BLaER1 (cell line): ENCODE measurements around the gene GPR39.

Experiments used
- H3K27ac ChIP-seq: shearing (Covaris generic); formaldehyde crosslinking; 2 replicates; pipeline ENCODE4 v1.8.1; 2022
- H3K27me3 ChIP-seq: shearing (Covaris generic); formaldehyde crosslinking; 2 replicates; pipeline ENCODE4 v1.8.1; 2022
- H3K36me3 ChIP-seq: shearing (Covaris generic); formaldehyde crosslinking; 2 replicates; pipeline ENCODE4 v1.8.1; 2022
- H3K4me1 ChIP-seq: shearing (Covaris generic); formaldehyde crosslinking; 2 replicates; pipeline ENCODE4 v1.8.1; 2022
- H3K4me2 ChIP-seq: shearing (Covaris generic); formaldehyde crosslinking; 2 replicates; pipeline ENCODE4 v1.8.1; 2022
- H3K4me3 ChIP-seq: shearing (Covaris generic); formaldehyde crosslinking; 2 replicates; pipeline ENCODE4 v1.8.1; 2022
- H3K9ac ChIP-seq: shearing (Covaris generic); formaldehyde crosslinking; 2 replicates; pipeline ENCODE4 v1.8.1; 2022
- H3K9me3 ChIP-seq: shearing (Covaris generic); formaldehyde crosslinking; 2 replicates; pipeline ENCODE4 v1.8.1; 2022
- H4K20me1 ChIP-seq: shearing (Covaris generic); formaldehyde crosslinking; 2 replicates; pipeline ENCODE4 v1.8.1; 2022
- Cebpa-rat ChIP-seq: shearing (Covaris generic); IDR thresholded peaks from 2 replicates; pipeline ENCODE4 v1.8.1; 2022

GPR39 gene

DNA sequence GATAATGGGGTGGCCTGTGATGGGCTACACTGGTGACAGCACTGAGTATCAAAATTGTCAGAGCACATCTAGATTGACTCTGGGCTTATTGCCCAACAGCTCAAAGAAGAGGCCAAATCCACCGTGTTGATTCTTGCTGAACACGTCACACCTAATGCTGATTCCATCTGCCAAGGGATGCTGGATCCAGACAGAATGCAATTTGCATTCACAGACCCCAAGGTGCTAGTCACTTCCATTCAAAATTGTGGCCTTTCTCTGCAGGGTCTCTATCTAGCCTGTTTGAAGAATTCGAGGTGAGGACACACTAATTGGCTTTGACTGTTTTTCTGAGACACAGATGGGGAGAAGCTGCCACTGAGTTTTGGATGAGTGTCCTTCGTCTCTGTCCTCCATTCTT, 13.5 kb upstream of the GPR39 start:
- Histone ChIP-seq H3K9me3 (peaks cover 9% of the 10 kb centered on the region), H3K4me1 (peaks cover 8% of the 10 kb centered on the region), H3K4me3 (no peak overlapping the region), H3K9ac (no peak overlapping the region), H3K4me2 (no peak overlapping the region), H3K36me3 (no peaks in the 10 kb centered on the region), H3K27ac (no peak overlapping the region), H4K20me1 (no peaks in the 10 kb centered on the region), H3K27me3 (no peaks in the 10 kb centered on the region)
- no peak for TF ChIP-seq Cebpa-rat

DNA sequence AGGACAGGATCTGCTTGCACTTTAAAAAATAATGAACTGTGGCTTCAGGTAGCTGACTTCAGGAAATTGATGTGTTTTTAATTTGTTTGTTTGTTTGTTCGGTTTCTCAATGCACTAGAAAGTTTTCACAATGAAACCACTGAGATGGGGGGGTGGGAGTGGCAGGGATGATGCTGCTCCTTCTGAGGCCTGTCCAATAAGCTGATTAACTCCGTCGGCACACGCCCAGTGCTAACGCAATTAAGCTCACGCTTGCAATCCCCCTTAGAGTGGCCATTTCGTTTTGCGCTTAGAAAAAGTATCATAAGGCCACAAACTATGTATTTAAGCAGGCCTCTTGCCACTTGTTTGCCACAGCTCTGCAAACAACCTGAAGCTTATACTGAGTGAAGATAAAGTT, 12.5 kb upstream of the GPR39 start:
- no peak overlapping the region for H3K4me3 ChIP-seq
- no peak overlapping the region for H3K4me2 ChIP-seq
- no peak overlapping the region for H3K27ac ChIP-seq
- peaks cover 8% of the 10 kb centered on the region for H3K4me1 ChIP-seq
- no peak overlapping the region for H3K9ac ChIP-seq
- TF ChIP-seq Cebpa-rat = no peak
- H3K36me3 ChIP-seq = no peaks in the 10 kb centered on the region
- H3K9me3 ChIP-seq = peaks cover 9% of the 10 kb centered on the region
- no peaks in the 10 kb centered on the region for H3K27me3 ChIP-seq
- no peaks in the 10 kb centered on the region for H4K20me1 ChIP-seq

DNA sequence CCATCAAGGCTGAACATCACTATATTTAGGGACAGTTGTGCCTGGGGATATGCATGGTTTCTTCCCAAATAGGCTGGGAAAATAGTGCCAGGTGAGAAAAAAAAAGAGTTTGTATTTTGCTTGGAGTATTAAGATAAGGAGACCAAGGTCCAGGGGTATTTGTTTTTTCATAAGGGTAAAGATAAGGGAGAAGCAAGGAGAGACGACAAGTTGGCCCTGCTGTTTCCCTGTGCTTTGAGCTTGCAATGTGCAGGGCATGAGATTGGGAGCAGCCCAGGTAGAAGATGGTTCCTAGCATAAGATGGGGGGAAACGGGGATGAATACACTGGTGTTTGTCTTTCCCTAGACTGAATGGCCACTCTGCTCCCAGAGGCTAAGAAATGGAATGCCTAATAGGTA, 8.8 kb upstream of the GPR39 start:
- Histone ChIP-seq H3K4me3 (no peak overlapping the region), H3K36me3 (no peaks in the 10 kb centered on the region), H3K4me2 (no peak overlapping the region), H4K20me1 (no peaks in the 10 kb centered on the region), H3K4me1 (peaks cover 8% of the 10 kb centered on the region), H3K9ac (no peak overlapping the region), H3K9me3 (peaks cover 9% of the 10 kb centered on the region), H3K27ac (no peak overlapping the region), H3K27me3 (no peaks in the 10 kb centered on the region)
- TF ChIP-seq Cebpa-rat = no peak

DNA sequence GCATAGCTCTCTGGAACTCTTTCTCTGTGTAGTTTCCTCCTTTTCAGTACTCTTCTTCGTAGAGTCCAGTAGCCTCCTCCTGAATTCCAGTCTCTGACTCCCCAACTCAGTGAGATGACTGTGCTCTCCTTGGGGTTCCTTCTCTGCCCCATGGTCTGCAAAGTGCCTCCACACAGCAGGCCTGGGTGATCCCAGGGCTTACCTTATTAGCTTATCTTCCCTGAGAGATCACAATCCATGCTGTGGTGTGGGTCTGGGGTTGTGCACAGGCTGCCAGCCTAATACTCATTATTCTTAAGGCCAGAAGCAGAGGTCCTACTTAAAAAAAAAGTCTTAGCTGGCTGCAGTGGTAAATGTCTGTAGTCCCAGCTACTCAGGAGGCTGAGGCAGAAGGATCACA, 4.6 kb upstream of the GPR39 start:
- H3K4me3 ChIP-seq = no peak overlapping the region
- peaks cover 15% of the 10 kb centered on the region for H3K4me1 ChIP-seq
- peaks cover 13% of the 10 kb centered on the region; the same call in 1 of the 2 replicates for H3K27me3 ChIP-seq
- no peak for TF ChIP-seq Cebpa-rat
- no peak overlapping the region for H3K27ac ChIP-seq
- H3K9ac ChIP-seq = no peak overlapping the region
- no peaks in the 10 kb centered on the region for H3K36me3 ChIP-seq
- H3K9me3 ChIP-seq = no peaks in the 10 kb centered on the region
- no peaks in the 10 kb centered on the region for H4K20me1 ChIP-seq
- H3K4me2 ChIP-seq = no peak overlapping the region

DNA sequence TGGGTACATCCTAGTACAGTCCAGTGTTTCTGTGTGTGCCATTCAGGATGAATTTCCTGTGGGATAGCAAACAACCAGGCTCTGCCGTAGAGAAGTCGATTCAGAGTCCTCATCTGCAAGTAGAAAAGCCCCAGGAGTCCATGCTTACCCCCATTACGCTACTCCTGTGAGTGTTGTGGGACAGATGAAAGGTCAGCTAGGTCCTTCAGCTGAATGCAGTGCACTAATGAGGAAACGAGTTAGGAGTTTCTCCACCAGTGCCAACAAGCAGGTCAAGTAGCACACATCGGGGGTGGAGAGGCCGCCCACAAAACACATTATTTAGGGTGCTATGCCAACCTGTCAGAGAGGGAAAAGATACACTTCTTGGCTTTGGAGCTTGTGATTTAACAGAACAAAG, 2.5 kb upstream of the GPR39 start:
- TF ChIP-seq Cebpa-rat = no peak
- H3K9me3 ChIP-seq = no peaks in the 10 kb centered on the region
- H3K27me3 ChIP-seq = peaks cover 14% of the 10 kb centered on the region; the same call in 1 of the 2 replicates
- H3K9ac ChIP-seq = no peak overlapping the region
- H3K4me2 ChIP-seq = no peak overlapping the region
- no peaks in the 10 kb centered on the region for H4K20me1 ChIP-seq
- H3K4me1 ChIP-seq = peaks cover 15% of the 10 kb centered on the region
- no peak overlapping the region for H3K27ac ChIP-seq
- no peak overlapping the region for H3K4me3 ChIP-seq
- no peaks in the 10 kb centered on the region for H3K36me3 ChIP-seq

DNA sequence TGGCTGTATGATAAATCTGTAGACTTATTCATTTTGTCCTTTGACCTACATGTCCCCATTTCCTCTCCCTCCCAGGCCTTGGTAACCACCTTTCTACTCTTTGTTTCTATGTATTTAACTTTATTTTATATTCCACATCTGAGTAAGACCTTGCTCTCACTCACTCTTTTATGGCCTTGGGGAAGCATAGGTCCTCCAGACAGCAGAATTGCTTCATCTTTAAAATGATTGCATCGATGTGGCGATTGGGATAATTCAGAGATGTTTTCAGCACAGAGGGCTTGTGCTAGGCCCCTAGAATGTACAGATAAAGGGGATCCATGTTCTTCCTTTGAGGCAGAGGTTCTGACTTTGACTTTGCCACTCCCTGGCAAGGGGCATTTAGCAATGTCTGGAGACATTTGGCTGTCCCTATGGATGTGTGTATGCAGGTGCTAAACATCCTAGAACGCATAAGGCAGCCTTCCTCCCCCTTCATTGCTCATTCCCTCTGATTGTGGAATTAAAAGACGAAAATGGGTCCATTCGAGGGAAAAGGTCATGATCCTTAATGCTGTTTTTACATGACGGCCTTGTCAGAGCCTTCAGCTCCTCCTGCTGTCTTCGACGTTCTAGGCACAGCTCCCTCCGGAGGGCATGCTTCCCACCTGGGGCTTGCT, 1.2 kb upstream of the GPR39 start:
- H3K9ac ChIP-seq = no peak overlapping the region; the same call in 1 of the 2 replicates

DNA sequence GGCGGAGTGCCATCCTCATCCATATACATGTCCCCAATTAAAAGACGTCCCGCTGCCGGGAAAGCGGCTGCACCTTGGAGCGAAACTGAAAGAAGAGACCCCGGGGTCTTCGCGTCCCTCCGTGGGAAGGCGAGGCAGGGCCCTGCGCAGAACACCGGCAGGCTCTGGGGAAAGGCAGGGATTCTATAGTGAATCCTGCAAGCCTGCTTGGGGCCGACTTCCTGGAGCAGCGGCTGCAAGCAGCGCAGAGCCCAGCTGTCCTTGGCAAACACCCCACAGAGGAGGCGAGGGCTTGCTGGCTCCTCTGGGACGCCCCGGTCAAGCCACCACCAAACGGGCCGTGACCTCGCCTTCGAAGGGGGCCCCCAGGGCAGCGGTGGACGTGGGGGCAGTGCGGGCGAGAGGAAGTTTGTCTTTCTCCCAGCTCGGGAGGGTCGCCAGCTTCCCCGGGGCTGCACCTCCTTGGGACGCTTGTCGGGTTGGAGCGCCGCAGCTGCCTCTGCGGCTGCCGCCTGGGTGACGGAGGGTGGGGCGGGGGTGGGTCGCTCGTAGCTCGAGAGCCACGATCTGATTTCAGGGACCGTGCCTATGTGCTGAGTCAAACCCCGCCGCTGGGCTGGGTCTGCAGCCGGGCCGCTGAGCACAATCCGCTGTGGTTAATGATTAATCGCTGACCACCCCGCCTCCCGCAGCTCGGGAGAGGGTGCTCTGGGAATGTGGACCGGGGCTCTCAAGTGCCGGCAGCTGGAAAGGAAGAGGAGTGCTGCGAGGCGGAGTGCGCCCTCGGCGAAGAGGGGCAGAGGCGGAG, 486 bp upstream of the GPR39 start:
- no peaks in the 10 kb centered on the region for H3K9me3 ChIP-seq
- H3K4me2 ChIP-seq = peak overlapping the region; percentile 95
- H4K20me1 ChIP-seq = no peaks in the 10 kb centered on the region
- no peaks in the 10 kb centered on the region for H3K36me3 ChIP-seq
- peak overlapping the region; percentile 67 for H3K4me3 ChIP-seq
- TF ChIP-seq Cebpa-rat = no peak
- peaks cover 15% of the 10 kb centered on the region for H3K4me1 ChIP-seq
- H3K27ac ChIP-seq = no peak overlapping the region
- peaks cover 14% of the 10 kb centered on the region; the same call in 1 of the 2 replicates for H3K27me3 ChIP-seq
- peak overlapping the region; percentile 59; the same call in 1 of the 2 replicates for H3K9ac ChIP-seq

More for the DNA sequence above, 1.2 kb upstream of the GPR39 start:
- Histone ChIP-seq H3K36me3 (no peaks in the 10 kb centered on the region), H4K20me1 (no peaks in the 10 kb centered on the region), H3K4me3 (peak overlapping the region; percentile 67), H3K27me3 (peaks cover 14% of the 10 kb centered on the region; the same call in 1 of the 2 replicates), H3K27ac (no peak overlapping the region), H3K4me1 (peaks cover 15% of the 10 kb centered on the region), H3K9me3 (no peaks in the 10 kb centered on the region), H3K4me2 (peak overlapping the region; percentile 95)
- no peak for TF ChIP-seq Cebpa-rat

DNA sequence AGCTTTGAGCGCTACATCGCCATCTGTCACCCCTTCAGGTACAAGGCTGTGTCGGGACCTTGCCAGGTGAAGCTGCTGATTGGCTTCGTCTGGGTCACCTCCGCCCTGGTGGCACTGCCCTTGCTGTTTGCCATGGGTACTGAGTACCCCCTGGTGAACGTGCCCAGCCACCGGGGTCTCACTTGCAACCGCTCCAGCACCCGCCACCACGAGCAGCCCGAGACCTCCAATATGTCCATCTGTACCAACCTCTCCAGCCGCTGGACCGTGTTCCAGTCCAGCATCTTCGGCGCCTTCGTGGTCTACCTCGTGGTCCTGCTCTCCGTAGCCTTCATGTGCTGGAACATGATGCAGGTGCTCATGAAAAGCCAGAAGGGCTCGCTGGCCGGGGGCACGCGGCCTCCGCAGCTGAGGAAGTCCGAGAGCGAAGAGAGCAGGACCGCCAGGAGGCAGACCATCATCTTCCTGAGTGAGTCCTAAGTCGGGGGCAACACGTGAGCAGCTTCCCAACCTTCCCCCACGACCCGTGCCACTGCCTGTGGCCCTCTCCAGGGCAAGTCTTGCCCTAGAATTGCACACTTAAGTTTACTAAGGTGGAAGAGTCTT, 928 bp downstream of the GPR39 start:
- Histone ChIP-seq H3K27me3 (peaks cover 14% of the 10 kb centered on the region; the same call in 1 of the 2 replicates), H3K27ac (no peak overlapping the region), H3K9ac (no peak overlapping the region), H3K4me2 (no peak overlapping the region), H3K4me1 (peaks cover 15% of the 10 kb centered on the region), H3K36me3 (no peaks in the 10 kb centered on the region), H3K4me3 (no peak overlapping the region), H4K20me1 (no peaks in the 10 kb centered on the region), H3K9me3 (no peaks in the 10 kb centered on the region)
- TF ChIP-seq Cebpa-rat = no peak

DNA sequence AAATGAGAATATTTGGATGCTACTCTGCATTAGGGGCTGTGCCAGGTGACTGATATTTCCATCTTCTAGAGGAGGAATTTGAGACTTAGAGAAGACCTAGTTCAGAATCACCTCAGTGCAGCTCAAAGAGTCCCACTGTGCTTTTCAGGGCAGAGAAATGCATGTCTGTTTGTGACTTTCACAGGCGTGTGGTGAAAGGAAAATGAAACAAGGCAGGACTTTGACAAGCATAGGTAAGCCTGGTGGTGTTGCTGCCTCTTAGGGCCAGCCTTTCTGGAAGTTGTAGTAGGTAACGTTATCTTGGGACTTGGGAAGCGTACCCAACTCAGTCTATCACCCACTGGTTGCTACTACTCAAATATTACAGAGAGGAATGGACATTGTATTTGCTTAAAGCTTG, 2.6 kb downstream of the GPR39 start:
- Histone ChIP-seq H3K4me3 (no peak overlapping the region), H3K27me3 (peaks cover 14% of the 10 kb centered on the region; the same call in 1 of the 2 replicates), H4K20me1 (no peaks in the 10 kb centered on the region), H3K4me2 (no peak overlapping the region), H3K36me3 (no peaks in the 10 kb centered on the region), H3K4me1 (peaks cover 15% of the 10 kb centered on the region), H3K9me3 (no peaks in the 10 kb centered on the region), H3K9ac (no peak overlapping the region), H3K27ac (no peak overlapping the region)
- no peak for TF ChIP-seq Cebpa-rat

DNA sequence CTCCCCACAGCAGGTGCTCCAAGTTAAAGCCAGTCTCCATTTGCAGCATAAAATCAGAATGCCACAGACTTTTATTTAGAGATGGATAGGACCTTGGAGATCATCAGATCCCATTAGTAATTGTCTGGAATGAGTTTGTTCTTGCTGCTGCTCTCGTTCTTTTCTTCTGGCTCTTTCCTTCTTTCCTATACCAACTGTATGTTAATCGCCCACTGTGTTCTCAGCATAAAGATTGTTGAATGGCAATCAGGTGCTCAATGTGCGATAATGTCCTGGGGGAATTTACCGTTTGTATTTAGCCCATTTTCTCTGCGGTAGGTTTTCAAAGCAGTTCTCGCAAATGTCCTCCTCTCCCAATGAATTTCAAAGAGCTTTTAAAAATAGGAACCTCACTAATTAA, 3.3 kb downstream of the GPR39 start:
- Histone ChIP-seq H3K4me3 (no peak overlapping the region), H3K4me1 (peaks cover 15% of the 10 kb centered on the region), H3K9me3 (no peaks in the 10 kb centered on the region), H3K27ac (no peak overlapping the region), H3K36me3 (no peaks in the 10 kb centered on the region), H4K20me1 (no peaks in the 10 kb centered on the region), H3K9ac (no peak overlapping the region), H3K4me2 (no peak overlapping the region), H3K27me3 (peaks cover 14% of the 10 kb centered on the region; the same call in 1 of the 2 replicates)
- no peak for TF ChIP-seq Cebpa-rat
